Neural crest cell (in vitro differentiated cells): ENCODE results near the gene MBD2. TPM values are rescaled to one million over a fixed set of nuclear protein-coding genes. Genes with fewer than 3 reads are reported as not detected.

Experiments
- DNase-seq: peaks from one replicate; pipeline ENCODE4 v3.0.0; 2021; ENCODE audit warnings: low read depth, mixed read lengths, low spot score
- H3K27ac Mint-ChIP-seq: one replicate; pipeline ENCODE4 v1.8.0; 2021; ENCODE audit warnings: mild to moderate bottlenecking, mixed read lengths; ENCODE audit not compliant: unreplicated experiment
- H3K27me3 Mint-ChIP-seq: 2 replicates; pipeline ENCODE4 v1.8.0; 2021; ENCODE audit warnings: low read depth, mild to moderate bottlenecking, mixed read lengths
- H3K36me3 Mint-ChIP-seq: 2 replicates; pipeline ENCODE4 v1.8.0; 2021; ENCODE audit warnings: low read depth, mild to moderate bottlenecking, mixed read lengths
- H3K4me1 Mint-ChIP-seq: 2 replicates; pipeline ENCODE4 v1.8.0; 2021; ENCODE audit warnings: mixed read lengths
- H3K4me3 Mint-ChIP-seq: one replicate; pipeline ENCODE4 v1.8.0; 2021; ENCODE audit warnings: mild to moderate bottlenecking, mixed read lengths
- H3K9me3 Mint-ChIP-seq: 2 replicates; pipeline ENCODE4 v1.8.0; 2021; ENCODE audit warnings: mixed read lengths
- CTCF ChIP-seq: fragments of 200-600 bp; sonication (generic); conservative IDR thresholded peaks from 2 replicates; pipeline ENCODE4 v1.5.0; 2021; ENCODE audit warnings: antibody characterized with exemption, mild to moderate bottlenecking
- total RNA-seq: library from RNA; stranded (reverse); gene quantifications from 2 replicates; pipeline ENCODE4 v1.2.1, GENCODE V29; 2021

The MBD2 gene
- total RNA-seq, 1 donor from 2014 or later: 36.2 TPM

GRCh38 chr18:54204883-54205282, 19.6 kb downstream of the MBD2 start:
- DNase-seq: no peak
- peaks cover 15% of the 10 kb centered on the region for H3K4me1 Mint-ChIP-seq
- no peaks in the 10 kb centered on the region for H3K9me3 Mint-ChIP-seq
- no peaks in the 10 kb centered on the region for H3K27me3 Mint-ChIP-seq
- H3K36me3 Mint-ChIP-seq: peaks cover 19% of the 10 kb centered on the region
- no peak overlapping the region for H3K27ac Mint-ChIP-seq
- no peak overlapping the region for H3K4me3 Mint-ChIP-seq
- no peak for TF ChIP-seq CTCF

GRCh38 chr18:54203914-54204313, 20.6 kb downstream of the MBD2 start:
- no peak overlapping the region for H3K27ac Mint-ChIP-seq

GRCh38 chr18:54202851-54203250, 21.6 kb downstream of the MBD2 start:
- H3K9me3 Mint-ChIP-seq: no peaks in the 10 kb centered on the region
- H3K36me3 Mint-ChIP-seq: peaks cover 28% of the 10 kb centered on the region
- no peak overlapping the region for H3K4me3 Mint-ChIP-seq
- no peak overlapping the region for H3K27ac Mint-ChIP-seq
- peaks cover 12% of the 10 kb centered on the region for H3K4me1 Mint-ChIP-seq
- no peaks in the 10 kb centered on the region for H3K27me3 Mint-ChIP-seq
- no peak for TF ChIP-seq CTCF
- DNase-seq: no peak

More at GRCh38 chr18:54203914-54204313, 20.6 kb downstream of the MBD2 start:
- Mint-ChIP-seq H3K4me1 (peaks cover 12% of the 10 kb centered on the region), H3K9me3 (no peaks in the 10 kb centered on the region), H3K36me3 (peaks cover 26% of the 10 kb centered on the region), H3K4me3 (no peak overlapping the region), H3K27me3 (no peaks in the 10 kb centered on the region)
- DNase-seq: no peak
- TF ChIP-seq CTCF: no peak

- DNase-seq: no peak
- Mint-ChIP-seq H3K4me3 (no peak overlapping the region), H3K4me1 (no peaks in the 10 kb centered on the region), H3K9me3 (no peaks in the 10 kb centered on the region), H3K27ac (no peak overlapping the region), H3K36me3 (peaks cover 18% of the 10 kb centered on the region), H3K27me3 (no peaks in the 10 kb centered on the region)
- no peak for TF ChIP-seq CTCF
Measured at GRCh38 chr18:54197747-54198411, 26.6 kb downstream of the MBD2 start.

GRCh38 chr18:54193786-54194185, 30.7 kb downstream of the MBD2 start:
- Mint-ChIP-seq H3K9me3 (no peaks in the 10 kb centered on the region), H3K36me3 (peaks cover 2% of the 10 kb centered on the region), H3K4me3 (no peak overlapping the region), H3K27ac (no peak overlapping the region), H3K27me3 (no peaks in the 10 kb centered on the region), H3K4me1 (no peaks in the 10 kb centered on the region)
- TF ChIP-seq CTCF: no peak
- DNase-seq: no peak
